ENCODE measurements around the gene ASAP2.

The ASAP2 gene

GRCh38 chr2:9430316-9431293 is 224.0 kb downstream of the ASAP2 start:
- no peak for DNase-seq (ENCODE audit: low read depth)

GRCh38 chr2:9434489-9434888 is 227.9 kb downstream of the ASAP2 start:
- no peak for DNase-seq (ENCODE audit: low read depth)

- no peak for DNase-seq (ENCODE audit: low read depth)
Observed at GRCh38 chr2:9439536-9439935, 232.9 kb downstream of the ASAP2 start.

GRCh38 chr2:9440058-9440727 is 233.6 kb downstream of the ASAP2 start:
- DNase-seq (ENCODE audit: low read depth): no peak

GRCh38 chr2:9441556-9441955 is 234.9 kb downstream of the ASAP2 start:
- DNase-seq (ENCODE audit: low read depth): no peak

GRCh38 chr2:9443526-9443925 is 236.9 kb downstream of the ASAP2 start:
- DNase-seq (ENCODE audit: low read depth): no peak

- DNase-seq (ENCODE audit: low read depth): no peak
Observed at GRCh38 chr2:9445089-9445488, 238.5 kb downstream of the ASAP2 start.

GRCh38 chr2:9451231-9451630 is 244.6 kb downstream of the ASAP2 start:
- DNase-seq (ENCODE audit: low read depth): no peak

Data from CMK (cell line).